ENCODE measurements around the gene FAM222A. TPM values are rescaled to one million over a fixed set of nuclear protein-coding genes. Genes with fewer than 3 reads are reported as not detected.

Gene FAM222A
- total and polyA plus RNA-seq, 2 of the 8 experiments (the other 6 are each of a cell fraction or from before 2014, with no cell fraction given): 0.94 to 1.1 TPM

GRCh38 chr12:109686523-109686922 is 27.1 kb upstream of the FAM222A start (continued):
- no peak for TF ChIP-seq CHD7 (IDR thresholded peaks at IDR 0.05; ENCODE audit: insufficient replicate concordance, low read length)
- TF ChIP-seq RXRA (IDR thresholded peaks at IDR 0.05; ENCODE audit: insufficient read depth, low read depth, low read length): no peak
- no peak for TF ChIP-seq ASH2L (IDR thresholded peaks at IDR 0.05; ENCODE audit: low read length)
- no peak for TF ChIP-seq CHD1 (IDR thresholded peaks at IDR 0.05; ENCODE audit: low read depth, low read length)
- TF ChIP-seq SIN3A (conservative IDR thresholded peaks at IDR 0.05 in 1 of 2, IDR thresholded peaks at IDR 0.05 in 1 of 2; ENCODE audit: low read depth in 1 of 2, low read length in 2 of 2): no peak
- no peak for TF ChIP-seq NRF1 (IDR thresholded peaks at IDR 0.05; ENCODE audit: low read depth, low read length)
- no peak for TF ChIP-seq ATF2 (IDR thresholded peaks at IDR 0.05; ENCODE audit: low read length)
- no peak for TF ChIP-seq CBX8 (IDR thresholded peaks at IDR 0.05; ENCODE audit: borderline replicate concordance, low read depth, low read length)
- no peak for TF ChIP-seq FOSL1 (IDR thresholded peaks at IDR 0.05; ENCODE audit: insufficient read depth, low read depth, low read length)
- no peak for TF ChIP-seq RBBP5 (IDR thresholded peaks at IDR 0.05; ENCODE audit: borderline replicate concordance, low read depth, low read length)
